NCI-H1694 (cell line): ENCODE data around the gene NYAP1.
"Not testable (repeated sequence)": the region's sequence is repeated elsewhere in the genome, so short reads cannot be mapped to it uniquely, and the experiment has no call there.

ENCODE experiments used
- DNase-seq: peaks from one replicate; lab custom pipeline; 2025; lab: John Stamatoyannopoulos, UW

Gene NYAP1

DNA sequence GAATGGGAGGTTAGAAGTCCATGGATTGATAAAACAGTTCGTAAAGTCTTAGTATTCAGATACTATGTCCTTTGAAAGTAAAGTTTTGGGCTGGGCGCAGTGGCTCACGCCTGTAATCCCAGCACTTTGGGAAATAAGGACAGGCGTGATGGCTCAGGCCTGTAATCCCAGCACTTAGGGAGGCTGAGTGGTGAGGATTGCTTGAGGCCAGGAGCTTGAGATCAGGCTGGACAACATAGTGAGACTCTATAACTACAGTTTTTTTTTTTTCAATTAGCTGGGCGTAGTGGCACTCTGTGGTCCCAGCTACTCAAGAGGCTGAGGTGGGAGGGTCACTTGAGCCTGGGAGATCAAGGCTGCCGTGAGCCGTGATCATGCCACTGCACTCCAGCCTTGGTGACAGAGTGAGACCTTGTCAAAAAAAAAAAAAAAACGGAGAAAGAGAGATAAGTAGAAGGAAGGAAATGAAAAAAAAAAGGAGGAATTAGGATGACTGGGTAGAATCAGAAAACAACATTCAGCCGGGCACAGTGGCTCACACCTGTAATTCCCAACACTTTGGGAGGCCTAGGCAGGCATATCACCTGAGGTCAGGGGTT, 29.6 kb downstream of the NYAP1 start:
- no peak for DNase-seq

DNA sequence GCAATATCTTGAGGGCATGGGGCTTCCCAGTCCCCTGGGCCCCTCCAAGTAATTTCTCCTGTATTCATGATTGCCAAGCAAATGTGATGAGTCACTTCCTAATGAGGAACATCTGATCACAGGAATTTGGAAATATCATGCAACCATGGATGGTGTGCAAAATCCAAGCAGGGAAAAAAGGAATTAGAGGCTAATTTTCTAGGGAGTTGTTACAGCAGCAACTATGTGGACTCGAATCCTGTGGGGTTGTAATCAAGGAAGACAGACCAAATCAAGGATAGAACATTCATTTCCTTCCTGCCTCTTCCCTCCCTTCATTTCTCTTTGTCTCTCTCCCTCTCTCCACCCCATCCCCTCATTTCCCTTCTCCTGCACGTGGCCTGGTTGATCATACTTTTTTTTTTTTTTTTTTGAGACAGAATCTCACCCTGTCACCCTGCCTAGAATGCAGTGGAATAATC, 31.4 kb downstream of the NYAP1 start:
- no peak for DNase-seq

DNA sequence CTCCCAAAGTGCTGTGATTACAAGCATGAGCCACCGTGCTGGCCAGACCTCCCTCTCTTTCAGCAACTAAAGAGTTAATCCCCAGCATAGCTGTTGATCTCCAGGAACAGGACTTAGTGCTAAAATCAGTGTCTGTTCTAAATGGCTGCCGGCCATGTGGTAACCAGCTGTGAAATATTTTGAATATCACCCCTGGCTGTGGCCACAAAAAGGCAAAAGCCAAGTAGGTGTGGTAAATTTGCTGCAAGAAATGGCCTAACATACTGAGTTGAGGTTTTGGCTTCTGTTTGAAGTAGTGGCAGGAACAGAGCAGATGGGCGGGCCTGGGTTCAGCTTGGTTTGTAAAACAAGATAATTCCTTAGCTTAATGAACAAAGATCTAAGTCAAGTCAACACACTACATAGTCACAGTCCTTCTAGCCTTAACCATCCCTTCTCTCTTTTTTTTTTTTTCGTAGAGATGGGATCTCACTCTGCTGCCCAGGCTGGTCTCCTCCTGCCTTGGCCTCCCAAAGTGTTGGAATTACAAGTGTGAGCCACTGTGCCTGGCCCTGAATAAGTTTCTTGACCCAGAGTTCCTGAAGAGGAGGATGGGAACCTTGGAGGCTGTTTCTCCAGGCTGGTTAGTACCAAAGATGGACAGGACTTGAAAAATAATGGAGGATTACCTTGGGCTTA, 32.5 kb downstream of the NYAP1 start:
- DNase-seq: no peak

DNA sequence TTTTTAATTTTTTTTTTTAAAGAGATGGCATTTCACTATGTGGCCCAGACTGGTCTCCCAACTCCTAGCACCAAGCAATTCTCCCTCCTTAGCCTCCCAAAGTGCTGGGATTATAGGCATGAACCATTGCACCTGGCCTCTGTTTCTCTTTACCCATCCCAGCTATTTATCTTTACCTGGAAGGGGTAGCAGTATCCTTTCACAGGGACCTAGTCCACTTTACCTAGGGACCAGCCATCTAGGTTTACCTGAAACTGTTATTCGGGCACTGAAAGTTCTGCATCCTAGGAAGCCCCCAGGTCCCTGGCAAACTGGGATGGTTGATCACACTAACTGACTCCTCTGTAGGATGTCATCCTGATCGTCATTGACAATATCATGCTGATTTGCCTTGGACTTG, 33.6 kb downstream of the NYAP1 start:
- no peak for DNase-seq

DNA sequence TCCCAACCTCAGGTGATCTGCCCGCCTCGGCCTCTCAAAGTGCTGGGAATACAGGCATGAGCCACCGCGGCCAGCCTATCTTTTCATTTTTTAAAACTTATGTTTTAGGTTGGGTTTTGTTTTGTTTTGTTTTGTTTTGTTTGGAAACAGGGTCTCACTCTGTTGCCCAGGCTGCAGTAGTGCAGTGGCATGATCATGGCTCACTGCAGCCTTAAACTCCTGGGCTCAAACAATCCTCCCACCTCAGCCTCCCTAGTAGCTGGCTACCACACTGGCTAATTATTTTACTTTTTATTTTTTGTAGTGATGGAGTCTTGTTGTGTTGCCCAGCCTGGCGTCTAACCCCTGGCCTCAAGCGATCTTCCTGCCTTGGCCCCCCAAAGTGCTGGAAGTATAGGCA, 35.9 kb downstream of the NYAP1 start:
- DNase-seq: no peak

DNA sequence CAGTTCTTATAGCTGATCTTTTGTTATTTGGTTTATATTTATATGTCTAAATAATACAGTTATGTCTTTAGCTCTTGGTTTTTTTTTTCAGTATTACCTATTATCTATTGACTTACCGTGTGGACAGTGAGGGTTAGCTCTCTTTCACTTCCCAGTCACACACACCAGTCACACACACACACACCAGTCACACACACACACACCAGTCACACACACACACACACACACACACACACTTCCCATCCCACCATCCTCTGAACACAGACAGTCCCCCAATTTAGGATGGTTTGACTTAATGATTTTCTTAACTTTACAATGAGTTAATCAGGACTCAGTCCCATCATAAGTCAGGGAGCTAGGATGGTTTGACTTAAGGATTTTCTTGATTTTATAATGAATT, 36.4 kb downstream of the NYAP1 start:
- no peak for DNase-seq

DNA sequence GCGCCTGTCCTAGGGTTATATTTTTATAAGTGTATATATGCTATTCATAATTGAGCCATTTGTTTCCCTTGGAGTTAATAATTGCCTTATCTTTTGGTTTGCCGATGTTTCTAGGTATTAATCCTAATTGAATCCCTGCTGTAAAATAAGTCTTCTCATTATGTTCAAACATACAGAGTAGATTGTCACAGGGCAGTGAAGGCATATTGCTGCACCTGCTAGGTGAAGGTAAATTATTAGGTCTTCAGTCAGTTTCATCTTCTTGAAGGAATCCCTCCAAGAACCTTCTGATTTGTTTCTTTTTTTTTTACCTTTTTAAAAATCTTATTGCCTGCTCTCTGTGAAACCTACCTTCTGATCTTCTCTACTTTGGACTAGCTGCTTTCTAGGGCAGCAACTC, 37.3 kb downstream of the NYAP1 start:
- no peak for DNase-seq

DNA sequence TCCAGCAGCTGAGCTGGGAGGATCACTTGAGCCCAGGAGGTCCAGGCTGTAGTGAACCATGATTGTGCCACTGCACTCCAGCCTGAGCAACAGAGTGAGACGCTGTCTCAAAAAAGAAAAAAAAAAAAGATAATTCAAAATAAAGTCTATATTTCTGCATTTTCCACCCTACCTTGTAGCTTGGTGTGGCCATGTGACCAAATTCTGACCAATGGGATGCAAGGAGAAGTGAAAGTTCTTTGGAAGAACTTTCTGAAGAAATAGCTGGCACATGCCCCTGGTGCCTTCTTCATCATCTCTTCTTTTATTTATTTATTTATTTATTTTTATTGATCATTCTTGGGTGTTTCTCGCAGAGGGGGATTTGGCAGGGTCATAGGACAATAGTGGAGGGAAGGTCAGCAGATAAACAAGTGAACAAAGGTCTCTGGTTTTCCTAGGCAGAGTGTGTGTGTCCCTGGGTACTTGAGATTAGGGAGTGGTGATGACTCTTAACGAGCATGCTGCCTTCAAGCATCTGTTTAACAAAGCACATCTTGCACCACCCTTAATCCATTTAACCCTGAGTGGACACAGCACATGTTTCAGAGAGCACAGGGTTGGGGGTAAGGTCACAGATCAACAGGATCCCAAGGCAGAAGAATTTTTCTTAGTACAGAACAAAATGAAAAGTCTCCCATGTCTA, 38.3 kb downstream of the NYAP1 start:
- not testable (repeated sequence) for DNase-seq

DNA sequence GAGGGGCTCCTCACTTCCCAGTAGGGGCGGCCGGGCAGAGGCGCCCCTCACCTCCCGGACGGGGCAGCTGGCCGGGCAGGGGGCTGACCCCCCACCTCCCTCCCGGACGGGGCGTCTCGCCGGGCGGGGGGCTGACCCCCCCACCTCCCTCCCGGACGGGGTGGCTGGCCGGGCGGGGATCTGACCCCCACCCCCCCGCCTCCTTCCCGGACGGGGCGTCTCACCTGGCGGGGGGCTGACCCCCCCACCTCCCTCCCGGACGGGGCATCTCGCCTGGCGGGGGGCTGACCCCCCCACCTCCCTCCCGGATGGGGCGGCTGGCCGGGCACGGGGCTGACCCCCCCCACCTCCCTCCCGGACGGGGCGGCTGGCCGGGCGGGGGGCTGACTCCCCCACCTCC, 39.5 kb downstream of the NYAP1 start:
- DNase-seq: not testable (repeated sequence)

DNA sequence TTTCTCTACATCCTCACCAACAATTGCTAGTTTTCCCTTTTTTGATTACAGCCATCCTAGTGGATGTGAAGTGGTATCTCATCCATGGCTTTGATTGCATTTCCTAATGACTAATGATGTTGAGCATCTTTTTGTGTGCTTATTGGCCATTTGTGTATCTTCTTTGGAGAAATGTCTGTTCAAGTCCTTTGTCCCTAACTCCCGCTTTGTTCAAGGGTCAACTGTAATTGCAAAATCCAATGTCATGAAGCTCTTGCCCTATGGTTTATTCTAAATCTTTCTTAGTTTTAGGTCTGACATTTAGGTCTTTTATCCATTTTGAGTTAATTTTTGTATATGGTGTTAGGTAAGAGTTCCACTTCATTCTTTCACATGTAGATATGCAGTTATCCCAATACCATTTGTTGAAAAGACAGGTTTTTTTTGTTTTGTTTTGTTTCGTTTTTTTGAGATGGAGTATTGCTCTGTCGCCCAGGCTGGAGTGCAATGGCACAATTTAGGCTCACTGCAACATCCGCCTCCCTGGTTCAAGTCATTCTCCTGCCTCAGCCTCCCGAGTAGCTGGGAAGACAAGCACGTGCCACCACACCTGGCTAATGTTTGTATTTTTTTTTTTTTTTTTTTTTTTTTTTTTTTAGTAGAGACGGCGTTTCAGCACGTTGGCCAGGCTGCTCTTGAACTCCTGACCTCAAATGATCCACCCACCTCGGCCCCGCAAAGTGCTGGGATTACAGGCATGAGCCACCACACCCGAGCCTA, 44.6 kb downstream of the NYAP1 start:
- DNase-seq: not testable (repeated sequence)

DNA sequence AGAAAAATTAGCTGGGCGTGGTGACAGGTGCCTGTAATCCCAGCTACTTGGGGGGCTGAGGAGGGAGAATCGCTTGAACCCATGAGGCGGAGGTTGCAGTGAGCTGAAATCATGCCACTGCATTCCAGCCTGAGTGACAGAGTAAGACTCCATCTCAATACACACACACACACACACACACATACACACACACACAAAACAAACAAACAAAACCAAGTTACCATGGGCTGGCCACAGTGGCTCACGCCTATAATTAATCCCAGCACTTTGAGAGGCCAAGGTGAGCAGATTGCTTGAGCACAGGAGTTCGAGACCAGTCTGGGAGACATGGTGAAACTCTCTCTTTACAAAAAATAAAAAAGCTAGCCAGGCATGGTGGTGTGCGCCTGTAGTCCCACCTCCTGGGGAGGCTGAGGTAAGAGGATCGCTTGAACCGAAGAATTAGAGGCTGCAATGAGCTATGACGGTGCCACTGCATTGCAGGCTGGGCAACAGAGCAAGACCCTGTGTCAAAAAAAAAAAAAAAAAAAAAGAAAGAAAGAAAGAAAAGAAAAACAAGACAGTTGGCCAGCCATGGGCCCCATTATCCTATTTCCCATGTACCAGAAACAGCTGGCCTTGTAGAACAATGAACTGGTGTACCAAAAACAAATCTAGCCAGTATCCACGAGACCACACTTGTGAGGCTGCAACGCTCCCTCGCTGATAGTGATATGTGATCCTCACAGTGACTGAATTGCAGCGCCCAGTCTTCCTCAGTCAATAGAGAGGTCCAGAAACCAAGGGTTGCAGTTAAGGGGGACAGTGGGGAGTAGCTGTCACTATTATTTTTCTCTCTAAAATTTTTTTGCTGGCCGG, 48.7 kb downstream of the NYAP1 start:
- no peak for DNase-seq

DNA sequence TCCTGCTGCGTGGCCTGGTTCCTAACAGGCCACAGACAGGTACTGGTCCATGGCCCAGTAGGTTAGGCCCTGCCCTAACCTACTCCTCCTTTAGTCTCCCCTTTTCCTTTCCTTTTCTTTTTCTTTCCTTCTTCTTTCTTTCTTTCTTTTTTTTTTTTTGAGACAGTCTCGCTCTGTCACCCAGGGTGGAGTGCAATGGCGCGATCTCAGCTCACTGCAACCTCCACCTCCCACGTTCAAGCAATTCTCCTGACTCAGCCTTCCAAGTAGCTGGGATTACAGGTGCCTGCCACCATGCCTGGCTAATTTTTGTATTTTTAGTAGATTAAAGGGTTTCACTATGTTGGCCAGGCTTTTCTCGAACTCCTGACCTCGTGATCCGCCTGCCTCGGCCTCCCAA, 52.3 kb downstream of the NYAP1 start:
- not testable (repeated sequence) for DNase-seq

DNA sequence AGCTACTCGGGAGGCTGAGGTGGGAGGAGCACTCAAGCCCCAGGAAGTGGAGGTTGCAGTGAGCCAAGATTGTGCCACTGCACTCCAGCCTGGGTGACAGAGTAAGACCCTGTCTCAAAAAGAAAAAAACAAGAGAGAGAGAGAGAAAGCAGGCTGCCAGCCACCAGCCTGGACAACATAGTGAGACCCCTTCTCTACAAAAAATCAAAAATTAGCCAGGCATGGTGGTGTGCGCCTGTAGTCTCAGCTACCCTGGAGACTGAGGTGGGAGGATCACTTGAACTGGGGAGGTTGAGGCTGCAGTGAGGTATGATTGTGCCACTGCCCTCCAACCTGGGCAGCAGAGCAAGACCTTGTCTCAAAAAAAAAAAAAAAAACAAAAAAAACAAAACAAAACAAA, 53.0 kb downstream of the NYAP1 start:
- not testable (repeated sequence) for DNase-seq

DNA sequence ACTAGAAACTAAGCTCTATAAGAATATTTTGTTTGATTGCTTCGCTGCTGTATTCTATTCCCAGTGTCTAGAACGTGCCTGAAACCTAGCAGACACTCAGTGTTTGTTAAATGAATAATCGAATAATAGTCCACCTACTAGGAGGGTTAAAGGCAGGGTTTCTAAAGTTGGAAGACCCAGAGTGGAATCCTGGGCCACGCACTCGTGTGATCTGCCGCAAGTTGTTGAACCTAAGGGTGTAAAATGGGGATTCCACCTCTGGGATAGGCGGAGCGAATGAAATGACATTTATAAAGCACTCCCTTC, 54.6 kb downstream of the NYAP1 start:
- no peak for DNase-seq

DNA sequence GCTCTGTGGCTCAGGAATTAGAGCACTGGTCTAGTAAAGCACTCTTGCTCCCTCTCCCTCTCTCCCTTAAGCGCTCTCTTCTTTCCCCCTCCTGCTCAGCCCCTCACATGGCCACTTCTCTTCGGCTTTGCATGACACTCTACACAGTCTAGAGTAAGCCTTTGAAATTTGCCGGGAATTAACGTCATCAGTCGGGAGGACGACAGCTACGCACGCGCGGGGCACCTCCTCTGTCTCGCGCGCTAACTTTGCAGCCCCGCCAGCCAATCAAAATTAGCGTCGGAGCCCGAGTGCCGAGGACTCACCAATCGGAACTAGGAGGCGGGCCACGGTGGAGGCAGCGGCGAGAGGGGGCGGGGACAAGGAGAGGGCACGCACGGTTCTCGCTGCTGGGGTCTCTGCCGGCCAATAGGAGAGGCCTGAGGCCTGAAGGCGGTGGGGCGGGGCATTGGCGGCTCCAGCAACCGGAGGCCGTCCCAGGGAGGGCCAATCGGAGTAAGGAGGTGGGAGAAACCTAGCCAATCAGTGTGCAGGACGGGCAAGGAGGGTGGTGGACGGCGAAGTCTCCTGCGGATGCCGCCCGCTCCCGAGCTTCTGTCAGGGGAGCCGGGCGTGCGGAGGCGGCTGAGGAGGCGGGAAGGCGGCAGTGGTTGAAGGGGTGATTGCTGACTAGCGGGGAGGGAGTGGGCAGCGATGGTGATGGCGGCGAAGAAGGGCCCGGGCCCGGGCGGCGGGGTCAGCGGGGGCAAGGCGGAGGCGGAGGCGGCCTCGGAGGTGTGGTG, 55.1 kb downstream of the NYAP1 start, which contains the start of gene AGFG2:
Gene AGFG2 (plus strand): TSS at position 550 of the 782 bp plus-strand sequence. CDS start 144 bp downstream, at position 694.
- DNase-seq: peak; percentile 99

DNA sequence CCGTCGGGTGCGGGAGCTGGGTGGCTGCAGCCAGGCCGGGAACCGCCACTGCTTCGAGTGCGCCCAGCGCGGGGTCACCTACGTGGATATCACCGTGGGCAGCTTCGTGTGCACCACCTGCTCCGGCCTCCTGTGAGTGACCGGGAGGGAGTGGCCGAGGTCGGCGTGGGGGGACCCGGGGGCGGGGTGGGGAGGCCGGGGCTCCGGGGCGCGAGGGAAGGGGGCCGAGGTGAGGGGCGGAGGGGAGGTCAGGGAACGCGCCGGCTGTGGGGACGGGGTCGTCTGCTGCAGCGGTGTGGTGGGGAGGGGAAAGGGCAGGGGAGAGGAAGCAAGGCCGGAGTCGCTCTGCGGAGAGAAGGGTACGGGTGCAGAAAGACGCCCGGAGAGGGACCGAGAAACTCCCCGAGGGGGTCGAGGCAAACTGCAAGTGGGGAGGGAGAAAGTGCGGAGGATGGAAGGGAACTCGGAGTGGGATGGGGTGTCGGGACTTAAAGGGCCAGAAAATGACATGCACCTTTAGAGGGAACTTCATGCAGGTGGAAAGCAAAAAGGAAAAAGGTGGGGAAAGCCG, 55.8 kb downstream of the NYAP1 start:
- DNase-seq: no peak

DNA sequence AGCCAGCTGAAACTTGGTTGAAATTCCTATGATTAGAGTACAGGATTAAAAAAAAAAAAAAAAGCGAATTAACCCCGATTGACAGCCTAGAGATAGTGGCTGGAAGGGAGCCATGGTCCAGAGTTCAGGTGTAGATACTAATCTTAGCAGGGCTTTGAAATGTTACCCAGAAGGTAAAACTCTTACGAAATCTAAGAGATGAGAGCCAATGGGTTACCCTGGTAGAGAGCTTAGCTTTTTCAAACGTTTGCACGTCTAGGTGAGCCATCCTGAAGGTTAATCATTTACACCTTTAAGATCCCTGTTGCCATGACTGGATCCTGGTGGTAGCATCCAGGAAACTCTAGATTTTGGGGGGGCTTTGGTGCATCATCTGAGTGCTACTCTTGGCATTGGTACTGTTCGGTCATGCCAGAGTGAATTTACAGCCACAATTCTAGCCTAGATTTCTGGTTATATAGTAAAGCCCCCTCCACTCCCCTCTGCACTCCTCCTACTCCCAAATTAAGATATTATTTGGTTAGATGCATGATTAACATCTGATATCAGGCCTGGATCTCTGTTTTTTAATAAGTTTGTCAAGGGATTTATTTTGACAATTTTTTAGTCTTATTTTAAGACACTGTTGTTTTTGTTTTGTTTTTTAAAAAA, 56.5 kb downstream of the NYAP1 start:
- DNase-seq: no peak

DNA sequence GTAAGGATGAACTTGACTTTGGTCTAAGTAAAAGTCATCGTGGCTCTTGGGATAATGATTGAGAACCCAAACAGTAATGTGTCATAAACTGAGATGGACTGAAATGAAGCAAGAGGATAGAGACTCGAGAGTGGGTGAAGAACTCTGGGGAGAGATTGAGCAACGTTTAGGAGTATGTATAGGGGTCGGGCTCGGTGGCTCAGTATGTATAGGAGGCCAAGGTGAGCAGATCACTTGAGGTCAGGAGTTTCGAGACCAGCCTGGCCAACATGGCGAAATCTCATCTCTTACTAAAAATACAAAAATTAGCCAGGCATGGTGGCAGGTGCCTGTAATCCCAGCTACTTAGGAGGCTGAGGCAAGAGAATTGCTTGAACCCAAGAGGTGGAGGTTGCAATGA, 57.6 kb downstream of the NYAP1 start:
- DNase-seq: not testable (repeated sequence)

DNA sequence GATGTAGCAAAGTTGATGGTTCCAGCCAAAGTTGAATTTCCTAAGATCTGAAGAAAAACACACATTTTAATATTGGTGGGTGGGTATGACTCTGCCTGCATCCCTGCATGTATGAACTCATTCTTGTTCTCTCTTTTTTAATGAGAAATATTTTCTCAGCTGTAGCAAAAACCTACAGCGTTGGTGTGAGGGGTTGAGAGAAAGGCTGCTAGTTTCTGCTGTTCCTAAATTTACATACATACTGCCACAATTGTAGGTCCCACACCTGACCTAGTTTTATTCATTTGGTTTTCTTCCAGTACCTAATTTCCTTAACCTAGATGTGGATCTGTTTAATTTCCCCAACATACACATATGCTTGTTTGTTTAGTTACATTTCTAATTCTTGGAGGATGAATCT, 59.9 kb downstream of the NYAP1 start:
- no peak for DNase-seq

DNA sequence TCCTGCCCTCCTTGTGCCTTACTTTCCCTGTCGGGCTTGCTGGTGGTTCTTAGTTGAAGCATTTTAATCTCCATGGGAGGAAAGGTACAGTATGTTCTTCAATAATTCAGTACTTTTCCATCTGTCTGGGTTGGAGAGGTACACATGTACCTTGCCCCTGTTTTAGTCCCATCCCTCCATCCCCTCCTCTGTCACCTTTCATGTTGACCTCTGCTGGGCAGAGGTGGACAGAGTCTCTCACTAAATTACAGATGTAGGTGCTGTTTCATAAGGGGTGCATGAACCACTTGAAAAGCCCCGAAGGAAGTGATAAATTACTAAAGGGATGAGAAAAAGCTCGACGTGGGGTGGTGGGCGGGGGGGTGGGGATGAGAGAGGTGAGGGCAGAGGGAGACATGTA, 60.7 kb downstream of the NYAP1 start:
- DNase-seq: no peak
